Amygdala (tissue), 56 donors: ENCODE results near the gene MFAP2.

Experiments
- DNase-seq, 56 donors: peaks; one replicate each; lab custom pipeline; 2025; lab: John Stamatoyannopoulos, UW

Gene MFAP2

DNA sequence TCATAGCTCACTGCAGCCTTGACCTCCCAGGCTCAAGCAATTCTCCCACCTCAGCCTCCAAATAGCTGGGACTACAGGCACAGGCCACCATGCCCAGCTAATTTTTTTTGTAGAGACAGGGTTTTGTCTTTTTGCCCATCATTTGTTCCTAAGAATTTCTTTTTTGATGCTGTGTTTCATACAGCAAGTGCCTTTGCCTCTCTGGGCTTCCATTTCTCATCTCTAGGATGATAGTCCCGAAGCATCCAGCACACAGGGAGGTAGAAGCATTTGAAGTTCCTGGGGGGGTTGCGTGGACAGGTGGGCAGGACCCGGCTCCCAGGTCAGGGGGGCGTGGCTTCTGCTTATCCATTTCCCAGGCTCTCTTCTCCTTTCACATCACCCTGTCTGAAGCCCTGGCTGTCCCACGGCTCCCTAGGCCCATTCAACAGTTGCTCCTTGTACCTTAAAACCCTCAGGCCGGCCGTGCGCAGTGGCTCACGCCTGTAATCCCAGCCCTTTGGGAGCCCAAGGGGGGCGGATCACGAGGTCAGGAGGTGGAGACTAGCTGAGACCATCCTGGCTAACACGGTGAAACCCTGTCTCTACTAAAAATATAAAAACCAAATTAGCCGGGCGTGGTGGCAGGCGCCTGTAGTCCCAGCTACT lies 27.9 kb upstream of the MFAP2 start:
- no peak for DNase-seq

DNA sequence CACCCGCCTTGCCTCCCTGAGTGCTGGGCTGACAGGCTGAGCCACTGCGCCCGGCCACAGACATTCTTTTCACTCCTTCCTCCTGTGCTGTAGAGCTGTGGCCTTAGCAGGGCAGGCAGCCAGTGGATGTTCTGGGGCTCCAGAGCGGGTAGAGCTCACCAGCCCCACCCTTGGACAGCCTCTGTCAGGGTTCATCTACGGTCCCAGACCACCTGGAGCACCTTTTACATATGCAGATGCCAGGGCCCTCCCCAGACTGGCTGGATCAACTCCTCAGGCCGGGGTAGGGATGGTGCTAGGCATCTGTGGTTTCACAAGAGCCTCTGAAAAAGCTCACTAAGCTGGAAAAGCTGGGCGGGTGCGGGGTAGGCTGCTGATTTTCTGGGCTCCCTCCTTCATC lies 26.7 kb upstream of the MFAP2 start:
- no peak for DNase-seq

DNA sequence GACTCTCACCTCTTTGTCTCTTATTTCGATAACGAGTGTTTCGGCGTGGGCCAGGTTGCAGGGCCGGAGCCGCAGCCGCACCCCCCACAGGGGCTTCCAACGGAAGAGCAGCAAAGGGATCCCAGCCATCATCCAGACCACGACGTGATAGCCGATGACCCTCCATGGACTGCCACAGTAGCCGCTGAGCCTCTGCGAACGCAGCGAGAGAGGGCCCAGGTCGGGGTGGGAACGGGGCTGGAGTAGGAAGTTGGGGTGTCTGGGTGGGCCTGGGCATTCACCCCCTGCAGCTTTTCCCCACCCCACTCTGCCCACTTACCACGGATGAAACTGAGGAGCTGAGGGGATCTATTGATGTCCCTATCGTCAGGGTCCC lies 24.9 kb upstream of the MFAP2 start:
- no peak for DNase-seq

DNA sequence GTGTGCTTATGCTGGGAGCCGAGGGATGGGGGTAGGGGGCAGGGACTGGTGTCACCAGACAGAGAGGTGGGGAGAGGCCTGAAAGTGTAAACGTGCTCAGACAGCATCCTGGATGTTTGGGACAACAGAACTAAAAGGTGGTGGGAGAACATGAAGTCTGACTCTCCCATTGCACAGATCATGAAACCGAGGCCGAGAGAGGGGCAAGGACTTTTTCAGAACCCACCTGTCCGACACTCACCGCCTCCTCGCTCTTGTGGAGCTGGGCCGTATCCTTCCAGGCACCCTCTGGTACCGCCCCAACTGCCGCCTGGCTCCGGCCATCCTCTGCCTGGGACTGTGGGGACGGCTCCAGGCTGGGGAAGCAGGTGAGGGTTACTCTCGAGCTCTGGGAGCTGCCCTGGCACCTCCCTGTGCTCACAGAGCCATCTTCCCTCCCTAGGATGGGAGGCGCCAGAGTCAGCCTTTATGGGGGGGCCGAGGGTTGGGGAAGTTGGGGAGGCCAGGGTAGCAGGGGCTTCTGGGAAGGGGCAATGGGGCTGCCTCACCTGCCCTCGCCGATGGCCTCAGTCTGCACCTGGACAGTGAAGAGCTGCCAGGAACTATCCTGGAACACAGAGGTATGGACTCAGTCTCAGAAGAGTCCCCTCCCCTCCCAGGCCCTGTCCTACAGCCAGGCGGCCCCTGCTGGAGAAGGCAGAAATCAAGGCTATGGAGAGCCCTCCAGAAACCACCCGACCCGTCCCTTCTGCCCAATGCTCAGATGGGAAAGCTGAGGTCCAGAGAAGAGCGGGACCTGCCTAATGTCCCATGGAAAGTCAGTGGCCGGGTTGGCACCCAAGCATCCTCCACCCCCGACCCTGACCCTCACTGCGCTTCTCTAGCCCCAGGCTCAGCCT lies 24.3 kb upstream of the MFAP2 start:
- DNase-seq, result no peak

DNA sequence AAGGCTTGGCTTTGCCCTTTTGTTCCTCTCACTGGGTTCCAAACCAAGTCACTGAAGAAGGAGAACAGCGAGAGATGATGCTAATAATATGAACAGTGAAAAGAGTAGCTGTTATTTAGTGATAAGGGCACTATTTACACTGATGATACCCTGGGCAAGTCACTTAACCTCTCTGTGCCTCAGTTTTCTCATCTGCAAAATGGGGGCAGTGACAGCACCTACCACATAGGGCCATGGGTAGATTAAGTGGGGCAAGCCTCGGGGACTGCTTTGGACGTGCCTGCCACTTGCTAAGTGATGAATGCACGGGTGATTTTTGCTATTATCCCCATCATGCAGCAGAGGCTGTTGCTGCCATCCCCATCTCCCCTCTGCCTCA lies 22.1 kb upstream of the MFAP2 start:
- DNase-seq, result no peak

DNA sequence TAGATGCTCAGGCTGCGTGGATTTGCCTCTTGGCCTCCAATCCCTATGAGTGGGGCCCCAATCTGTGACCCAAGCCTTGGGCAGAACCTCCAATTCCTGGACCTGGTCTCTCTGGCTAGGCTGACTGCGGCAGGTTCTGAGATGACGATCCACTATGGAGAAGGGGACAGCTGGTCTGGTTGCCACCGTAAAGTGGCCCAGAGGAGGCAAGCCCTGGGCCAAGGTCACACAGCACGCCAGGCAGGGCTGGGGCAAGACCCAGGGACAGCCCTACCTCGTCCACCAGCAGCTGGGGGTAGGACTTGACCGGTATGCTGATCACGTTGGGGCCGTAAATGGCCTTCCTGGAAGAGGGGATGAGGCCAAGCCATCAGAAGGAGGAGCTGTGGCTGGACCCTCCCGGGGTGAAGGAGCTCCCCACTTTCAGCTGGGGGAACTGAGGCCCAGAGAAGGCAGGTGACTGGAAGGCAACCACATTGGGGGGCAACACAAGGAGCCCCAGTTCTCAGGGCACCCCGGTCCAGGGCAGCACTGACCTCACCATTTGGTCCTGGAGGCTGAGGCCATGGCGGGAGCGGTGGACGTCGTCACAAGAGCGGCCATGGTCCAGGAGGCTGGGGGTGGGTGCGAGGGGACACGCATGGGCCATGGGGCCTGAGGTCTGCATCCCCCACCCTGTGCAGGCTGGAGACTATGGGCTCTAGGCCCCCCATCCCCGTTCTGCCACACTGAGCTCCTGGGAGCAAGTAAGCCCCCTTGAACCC lies 21.5 kb upstream of the MFAP2 start:
- no peak for DNase-seq

DNA sequence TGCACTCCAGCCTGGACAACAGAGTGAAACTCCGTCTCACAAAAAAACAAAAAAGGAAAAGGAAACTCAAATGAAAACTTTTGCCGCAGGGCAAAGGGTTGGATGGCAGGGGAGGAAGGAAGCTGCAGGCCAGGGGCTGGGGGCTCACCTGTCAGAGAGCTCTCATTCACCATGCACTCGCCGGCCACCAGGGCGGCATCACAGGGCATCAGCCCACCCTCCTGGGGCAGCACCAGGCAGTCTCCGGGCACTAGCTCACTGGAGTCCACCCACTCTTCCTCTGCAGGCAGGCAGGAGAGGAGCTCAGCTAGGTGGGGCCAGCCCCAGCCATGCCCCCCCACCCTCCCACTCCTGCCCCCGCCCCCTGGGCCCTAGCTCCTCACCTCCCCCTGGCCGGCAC lies 19.4 kb upstream of the MFAP2 start:
- no peak for DNase-seq

DNA sequence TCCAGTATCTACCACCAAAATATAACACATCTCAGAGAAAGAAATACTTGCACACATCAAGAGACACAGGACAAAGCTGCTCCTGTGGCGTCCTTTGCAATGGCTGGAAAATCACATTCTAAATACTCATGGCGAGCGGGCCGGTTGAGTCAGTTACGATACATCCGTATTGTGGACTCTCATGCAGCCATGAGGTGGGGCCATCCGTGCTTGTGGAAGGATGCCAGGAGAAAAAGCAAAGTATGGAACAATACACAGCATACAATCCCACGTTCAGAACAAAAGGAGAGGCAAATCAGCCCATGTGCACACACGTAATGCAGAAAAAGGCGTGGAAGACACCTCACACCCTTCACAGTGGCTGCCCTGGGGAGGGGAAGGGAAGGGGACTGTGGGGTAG lies 18.2 kb upstream of the MFAP2 start:
- DNase-seq, result no peak

DNA sequence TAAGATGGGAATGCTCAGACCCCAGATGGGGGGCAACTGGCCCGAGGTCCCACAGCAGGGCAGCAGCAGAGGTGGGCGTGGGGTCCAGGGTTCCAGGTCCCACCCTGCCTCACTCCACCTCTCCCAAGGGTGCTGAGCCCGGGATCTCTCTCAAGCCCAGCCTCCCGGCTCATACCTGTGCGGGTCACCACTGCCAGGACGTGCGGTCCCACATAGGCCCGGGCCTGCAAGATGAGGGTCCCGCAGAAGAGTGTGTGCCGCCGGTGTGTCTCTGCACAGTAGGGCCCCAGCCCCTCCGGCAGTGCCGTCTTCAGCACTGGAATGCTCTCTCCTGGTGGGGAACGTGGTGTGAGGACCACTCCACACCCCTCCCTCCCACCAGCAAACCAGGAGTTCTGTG lies 16.4 kb upstream of the MFAP2 start:
- DNase-seq, result no peak

DNA sequence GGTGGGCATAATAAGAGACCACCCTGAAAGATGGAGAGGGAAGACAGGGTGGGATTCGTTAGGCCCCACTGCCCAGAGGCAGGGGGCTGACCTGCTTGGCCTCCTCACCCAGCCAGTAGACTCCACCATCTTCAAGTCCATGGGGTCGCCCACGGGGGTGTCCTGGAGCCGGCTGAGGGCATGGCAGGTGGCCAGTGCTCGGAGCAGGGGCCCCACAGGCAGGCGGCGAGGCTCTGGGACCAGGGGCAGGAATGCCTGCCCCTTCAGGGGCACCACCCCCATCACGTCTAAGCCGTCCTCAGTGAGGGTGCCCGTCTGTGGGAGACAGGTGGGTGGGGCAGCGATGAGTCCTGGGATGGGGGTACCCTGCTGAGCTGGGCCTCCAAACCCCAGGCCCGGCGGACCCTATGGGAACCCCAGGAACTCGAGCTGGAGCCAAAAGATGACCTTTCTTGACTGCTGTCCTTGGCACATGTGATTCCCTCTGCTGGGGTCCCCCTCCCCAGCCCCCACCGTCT lies 13.2 kb upstream of the MFAP2 start:
- DNase-seq, result no peak

DNA sequence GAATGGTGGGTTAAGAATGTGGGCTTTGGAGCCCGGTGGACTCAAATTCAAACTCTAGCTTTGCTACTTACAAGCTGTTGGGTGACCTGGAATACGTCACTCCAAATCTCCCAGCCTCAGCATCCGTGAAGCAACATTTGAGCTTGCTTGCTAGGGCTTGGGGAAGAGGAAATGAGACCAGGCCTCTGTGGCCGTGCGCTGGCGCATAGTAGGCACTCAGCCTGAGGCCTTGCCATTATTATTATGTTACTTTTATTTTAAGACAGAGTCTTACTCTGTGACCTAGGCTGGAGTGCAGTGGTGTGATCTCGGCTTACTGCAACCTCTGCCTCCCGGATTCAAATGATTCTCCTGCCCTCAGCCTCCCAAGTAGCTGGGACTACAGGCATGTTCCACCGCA lies 12.3 kb upstream of the MFAP2 start:
- DNase-seq, result no peak

DNA sequence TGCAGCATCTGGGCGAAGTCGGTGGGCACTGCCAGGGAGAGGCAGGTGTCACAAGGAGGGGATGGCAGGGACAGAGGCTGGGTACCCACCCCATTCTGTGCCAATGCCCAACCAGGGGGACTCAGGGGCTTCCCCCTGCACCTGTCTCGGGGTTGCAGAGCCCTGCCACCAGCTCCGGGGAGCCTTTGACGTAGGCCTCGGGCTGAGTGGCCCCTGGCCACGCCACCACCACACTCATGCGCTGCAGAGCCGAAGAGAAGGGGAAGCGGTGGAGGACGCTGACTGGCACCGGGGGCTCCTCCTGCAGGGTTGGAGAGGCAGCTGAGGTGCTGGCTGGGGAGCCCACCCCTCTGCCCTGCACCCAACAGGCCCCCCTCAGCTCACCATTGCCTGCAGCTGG lies 11.7 kb upstream of the MFAP2 start:
- DNase-seq, result no peak

DNA sequence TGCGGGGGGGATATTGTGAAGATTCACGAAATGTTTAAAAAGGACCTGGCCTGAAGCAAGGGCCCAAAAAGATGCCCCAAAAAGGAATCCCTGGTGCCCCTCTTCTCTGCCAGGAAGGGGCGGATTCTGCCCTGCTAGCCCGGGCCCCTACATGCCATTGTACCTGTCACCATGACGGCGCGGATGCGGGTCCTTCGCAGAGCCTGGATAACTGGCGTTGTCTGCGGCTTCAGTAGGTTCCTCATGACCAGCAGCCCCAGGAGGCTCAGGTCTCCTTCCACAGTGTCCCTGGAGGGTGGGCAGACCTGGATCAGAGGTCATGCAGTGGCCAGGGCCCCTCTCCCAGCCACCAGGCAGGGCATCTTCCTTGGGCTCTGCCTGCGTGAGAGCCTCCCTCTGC lies 11.2 kb upstream of the MFAP2 start:
- DNase-seq, result no peak

DNA sequence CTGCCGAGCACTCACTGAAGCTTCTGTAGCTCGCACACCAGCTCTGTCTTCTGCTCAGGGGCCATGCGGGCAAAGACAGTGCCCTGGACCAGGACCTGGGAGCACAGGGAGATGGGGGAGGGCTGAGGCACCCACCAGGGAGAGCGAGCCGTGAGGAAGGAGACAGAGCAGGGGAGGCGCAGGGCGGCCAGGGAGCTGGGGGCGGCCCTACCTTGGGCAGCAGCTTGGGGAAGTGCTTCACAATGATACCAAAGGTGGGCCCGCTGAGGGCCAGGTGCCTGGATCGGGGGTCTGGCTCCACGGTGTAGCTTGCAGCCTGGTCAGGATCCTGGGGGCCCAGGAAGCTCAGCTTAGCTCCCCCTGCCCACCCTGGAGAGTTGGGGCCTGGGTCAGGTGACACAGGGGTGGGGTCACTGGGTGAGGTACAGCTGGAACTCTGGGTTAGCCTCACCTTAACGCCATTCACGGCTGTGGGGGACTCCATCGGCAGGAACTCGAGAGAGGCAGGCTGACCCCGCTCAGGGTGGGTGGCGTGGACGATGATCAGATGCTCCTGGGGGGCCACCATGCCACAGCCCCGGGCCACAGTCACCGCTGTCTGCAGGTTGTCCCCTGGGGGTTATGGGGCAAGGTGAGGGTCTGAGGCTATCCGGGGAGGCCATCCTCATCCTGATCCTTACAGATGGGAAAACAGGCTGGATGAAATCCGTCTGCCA lies 9.4 kb upstream of the MFAP2 start:
- no peak for DNase-seq

DNA sequence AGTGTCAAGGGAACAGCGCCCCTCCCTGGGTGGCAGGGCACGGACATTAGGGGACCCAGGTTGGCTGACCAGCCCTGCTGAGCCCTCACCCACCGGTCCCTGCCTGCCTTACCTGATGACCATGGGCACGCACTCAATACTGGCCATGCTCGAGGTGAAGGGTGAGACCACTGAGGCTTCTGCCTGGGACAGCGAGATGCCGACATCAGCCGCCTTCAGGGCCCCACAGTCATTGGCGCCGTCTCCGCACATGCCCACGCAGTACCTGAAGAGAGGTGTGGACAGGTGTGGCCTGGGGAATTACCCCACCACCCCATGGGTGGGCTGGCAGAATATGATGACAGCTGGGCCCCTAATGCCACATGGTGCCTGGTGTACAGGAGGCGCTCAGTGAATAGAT lies 7.8 kb upstream of the MFAP2 start:
- DNase-seq, result no peak

DNA sequence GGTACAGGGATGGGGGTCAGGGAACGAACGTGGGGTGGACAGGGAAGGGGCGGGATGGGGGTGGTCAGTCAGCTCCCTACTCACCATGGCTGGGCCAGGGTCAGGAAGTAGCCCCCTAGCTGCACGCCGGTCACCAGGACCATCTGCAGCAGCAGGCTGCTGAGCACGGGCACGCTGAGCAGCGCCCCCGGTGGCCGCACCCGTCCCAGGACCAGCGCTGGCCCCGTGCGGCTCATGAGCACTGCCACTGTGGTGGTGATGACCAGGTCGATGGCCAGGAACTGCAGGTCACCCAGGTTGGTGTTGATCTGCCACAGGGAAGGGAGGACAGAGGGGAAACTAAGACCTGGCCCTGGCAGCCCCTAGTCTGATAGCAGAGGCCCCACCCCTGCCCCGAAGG lies 6.5 kb upstream of the MFAP2 start:
- DNase-seq, result no peak

DNA sequence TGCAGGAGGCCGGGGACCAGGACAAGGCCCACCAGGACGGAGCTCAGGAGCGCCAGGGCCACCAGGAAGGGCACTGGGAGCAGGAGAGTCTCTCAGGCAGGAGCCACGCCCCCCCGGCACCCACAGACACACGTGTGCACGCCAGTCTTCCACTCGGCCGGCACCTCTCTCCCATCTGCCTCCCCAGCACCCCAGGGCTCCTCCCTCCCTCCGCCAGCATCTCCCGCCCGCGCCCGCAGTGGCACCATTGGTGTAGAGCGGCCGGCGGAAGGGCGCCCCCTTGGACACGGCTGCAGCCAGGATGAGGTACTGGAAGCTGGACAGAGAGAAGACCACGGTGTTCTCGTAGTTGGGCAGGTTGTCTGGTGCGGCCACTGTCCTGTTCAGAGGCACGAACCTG lies 6.1 kb upstream of the MFAP2 start:
- DNase-seq, result no peak

DNA sequence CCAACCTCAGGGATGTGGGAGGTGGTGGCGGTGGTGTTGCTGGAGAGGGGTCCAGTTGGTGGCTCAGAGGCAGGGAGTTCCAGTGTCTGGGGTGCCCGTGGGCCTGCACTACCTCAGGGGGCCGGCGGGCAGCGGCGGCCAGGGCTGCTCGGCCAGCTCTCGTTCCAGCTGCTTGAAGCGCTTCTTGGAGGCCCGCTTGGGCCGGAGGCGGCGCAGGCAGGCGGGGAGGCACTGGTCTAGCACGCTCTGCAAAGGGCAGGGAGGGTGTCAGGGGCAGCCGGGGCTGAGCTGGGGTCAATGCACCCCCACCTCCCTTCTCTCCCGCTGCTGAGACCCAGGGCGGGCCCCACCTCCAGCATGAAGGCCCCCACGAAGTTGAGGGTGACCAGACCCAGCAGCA lies 5.7 kb upstream of the MFAP2 start:
- DNase-seq, result no peak

DNA sequence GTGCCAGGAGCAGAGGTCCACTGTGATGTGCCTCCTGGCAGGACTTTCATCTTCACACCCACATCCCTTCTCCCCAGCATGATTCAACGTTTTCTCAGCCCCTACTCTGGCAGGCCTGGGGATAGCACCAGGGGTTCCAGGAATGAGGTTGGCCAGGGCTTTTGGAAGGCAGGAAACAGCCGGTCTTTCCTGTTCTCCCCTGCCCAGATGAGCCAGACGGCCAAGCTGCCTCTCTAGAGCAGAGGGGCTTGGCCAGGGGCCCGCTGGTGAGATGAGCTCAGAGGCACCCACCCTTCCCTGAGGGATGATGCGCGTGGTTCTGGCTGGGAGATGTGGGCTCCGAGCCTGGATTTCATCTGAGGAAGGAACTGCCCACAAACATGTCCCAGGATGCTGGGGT lies 4.3 kb upstream of the MFAP2 start:
- peak in 5 of 56 donors; percentile 11 to 45 (median 31) for DNase-seq

DNA sequence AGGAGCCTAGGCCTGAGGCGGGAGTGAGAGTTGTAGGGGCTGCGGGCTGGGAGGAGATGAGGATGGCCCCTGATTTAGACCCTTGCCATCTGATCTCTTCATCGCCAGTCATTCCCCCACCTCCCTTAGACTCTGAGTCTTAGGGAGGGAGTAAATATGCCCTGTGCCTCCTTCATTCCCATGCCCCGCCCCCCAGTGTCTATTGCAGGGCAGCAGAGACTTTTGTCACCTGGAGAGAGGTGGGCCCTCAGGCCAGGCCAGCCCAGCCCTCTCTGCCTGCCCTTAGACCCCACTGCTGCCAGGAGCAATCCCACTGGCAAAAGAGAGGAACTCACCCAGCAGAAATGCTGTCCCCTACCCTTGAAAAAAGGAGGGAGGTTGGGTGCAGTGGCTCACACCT lies 3.2 kb upstream of the MFAP2 start:
- DNase-seq, result no peak

DNA sequence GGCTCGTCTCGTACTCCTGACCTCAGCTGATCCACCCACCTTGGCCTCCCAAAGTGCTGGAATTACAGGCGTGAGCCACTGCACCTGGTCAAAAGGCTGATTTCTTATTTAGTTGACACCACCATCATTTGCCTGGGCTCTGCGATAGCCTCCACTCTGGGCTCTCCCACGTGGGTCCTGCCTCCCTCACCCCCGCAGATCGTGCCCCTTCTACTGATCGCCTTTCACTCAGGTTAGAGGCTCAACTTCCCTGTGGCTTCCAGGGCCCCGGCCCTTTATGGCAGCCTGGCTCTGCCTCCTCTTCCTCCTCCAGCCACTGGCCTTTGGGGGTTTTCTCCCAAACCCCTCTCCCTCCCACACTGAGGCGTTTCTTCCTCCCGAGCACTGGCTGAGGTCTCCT lies 2.5 kb upstream of the MFAP2 start:
- no peak for DNase-seq
